Measurements from ENCODE around the gene CYTH1.
A peak's percentile ranks its signal among the peaks of the same experiment; 100 is the strongest.

Gene CYTH1

DNA sequence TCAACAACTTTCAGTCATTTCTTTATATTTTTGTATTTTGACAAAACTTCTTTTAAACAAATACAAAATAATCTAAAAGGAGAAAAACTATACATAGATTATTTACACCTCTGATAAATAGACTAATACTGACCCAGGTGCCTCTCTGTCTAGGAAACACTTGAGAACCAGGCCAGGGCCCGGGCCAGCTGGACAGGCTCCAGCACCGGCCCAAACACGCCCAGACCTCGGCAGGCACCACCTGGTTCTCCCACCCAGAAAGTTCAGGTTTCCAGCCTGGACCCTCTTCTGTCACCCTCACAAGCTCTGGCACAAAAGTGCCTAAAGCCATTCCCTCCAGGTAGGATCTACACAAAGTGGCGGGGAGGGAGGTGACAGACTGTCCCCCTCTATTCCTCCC, 107.9 kb downstream of the CYTH1 start:
- TF ChIP-seq KLF1 (tag by site-specific recombination; IDR thresholded peaks at IDR 0.05) = no peak
- TF ChIP-seq, protein P1, sequence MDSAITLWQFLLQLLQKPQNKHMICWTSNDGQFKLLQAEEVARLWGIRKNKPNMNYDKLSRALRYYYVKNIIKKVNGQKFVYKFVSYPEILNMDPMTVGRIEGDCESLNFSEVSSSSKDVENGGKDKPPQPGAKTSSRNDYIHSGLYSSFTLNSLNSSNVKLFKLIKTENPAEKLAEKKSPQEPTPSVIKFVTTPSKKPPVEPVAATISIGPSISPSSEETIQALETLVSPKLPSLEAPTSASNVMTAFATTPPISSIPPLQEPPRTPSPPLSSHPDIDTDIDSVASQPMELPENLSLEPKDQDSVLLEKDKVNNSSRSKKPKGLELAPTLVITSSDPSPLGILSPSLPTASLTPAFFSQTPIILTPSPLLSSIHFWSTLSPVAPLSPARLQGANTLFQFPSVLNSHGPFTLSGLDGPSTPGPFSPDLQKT (IDR thresholded peaks at IDR 0.05; ENCODE audit: borderline replicate concordance, low read depth, low read length) = no peak
- TF ChIP-seq ZNF654 (tag by site-specific recombination; IDR thresholded peaks at IDR 0.05; ENCODE audit: low read depth) = no peak
- TF ChIP-seq, protein P2, sequence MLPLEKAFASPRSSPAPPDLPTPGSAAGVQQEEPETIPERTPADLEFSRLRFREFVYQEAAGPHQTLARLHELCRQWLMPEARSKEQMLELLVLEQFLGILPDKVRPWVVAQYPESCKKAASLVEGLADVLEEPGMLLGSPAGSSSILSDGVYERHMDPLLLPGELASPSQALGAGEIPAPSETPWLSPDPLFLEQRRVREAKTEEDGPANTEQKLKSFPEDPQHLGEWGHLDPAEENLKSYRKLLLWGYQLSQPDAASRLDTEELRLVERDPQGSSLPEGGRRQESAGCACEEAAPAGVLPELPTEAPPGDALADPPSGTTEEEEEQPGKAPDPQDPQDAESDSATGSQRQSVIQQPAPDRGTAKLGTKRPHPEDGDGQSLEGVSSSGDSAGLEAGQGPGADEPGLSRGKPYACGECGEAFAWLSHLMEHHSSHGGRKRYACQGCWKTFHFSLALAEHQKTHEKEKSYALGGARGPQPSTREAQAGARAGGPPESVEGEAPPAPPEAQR (tag by site-specific recombination; IDR thresholded peaks at IDR 0.05) = no peak
- TF ChIP-seq, protein P3, sequence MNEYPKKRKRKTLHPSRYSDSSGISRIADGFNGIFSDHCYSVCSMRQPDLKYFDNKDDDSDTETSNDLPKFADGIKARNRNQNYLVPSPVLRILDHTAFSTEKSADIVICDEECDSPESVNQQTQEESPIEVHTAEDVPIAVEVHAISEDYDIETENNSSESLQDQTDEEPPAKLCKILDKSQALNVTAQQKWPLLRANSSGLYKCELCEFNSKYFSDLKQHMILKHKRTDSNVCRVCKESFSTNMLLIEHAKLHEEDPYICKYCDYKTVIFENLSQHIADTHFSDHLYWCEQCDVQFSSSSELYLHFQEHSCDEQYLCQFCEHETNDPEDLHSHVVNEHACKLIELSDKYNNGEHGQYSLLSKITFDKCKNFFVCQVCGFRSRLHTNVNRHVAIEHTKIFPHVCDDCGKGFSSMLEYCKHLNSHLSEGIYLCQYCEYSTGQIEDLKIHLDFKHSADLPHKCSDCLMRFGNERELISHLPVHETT (tag by site-specific recombination; IDR thresholded peaks at IDR 0.05) = no peak
- TF ChIP-seq ZSCAN23 (tag by site-specific recombination; IDR thresholded peaks at IDR 0.05) = no peak
- ChIA-PET CTCF (interaction anchor here (0.7 to 1.7 kb wide), 2 partner anchors 8 to 34 kb away, joined by 3 to 7 read pairs; no protein-coding TSS in a partner anchor), POLR2A (no interaction called here)
- Histone ChIP-seq H3K4me3 (ENCODE audit: low read depth, low read length) (no peak overlapping the region), H3K4me1 (ENCODE audit: control insufficient read depth, insufficient read depth, low read length) (no peaks in the 10 kb centered on the region), H3K27ac (ENCODE audit: extremely low read depth, low read depth, low read length) (no peak overlapping the region), H3K36me3 (ENCODE audit: control insufficient read depth in 2 of 2, insufficient read depth in 1 of 2, low read length in 2 of 2) (peaks cover 0 to 57% of the 10 kb centered on the region in 2 experiments; a peak in 1 of 3 replicates), H3K9me3 (ENCODE audit: control insufficient read depth, insufficient read depth, low read depth, low read length) (no peaks in the 10 kb centered on the region)

DNA sequence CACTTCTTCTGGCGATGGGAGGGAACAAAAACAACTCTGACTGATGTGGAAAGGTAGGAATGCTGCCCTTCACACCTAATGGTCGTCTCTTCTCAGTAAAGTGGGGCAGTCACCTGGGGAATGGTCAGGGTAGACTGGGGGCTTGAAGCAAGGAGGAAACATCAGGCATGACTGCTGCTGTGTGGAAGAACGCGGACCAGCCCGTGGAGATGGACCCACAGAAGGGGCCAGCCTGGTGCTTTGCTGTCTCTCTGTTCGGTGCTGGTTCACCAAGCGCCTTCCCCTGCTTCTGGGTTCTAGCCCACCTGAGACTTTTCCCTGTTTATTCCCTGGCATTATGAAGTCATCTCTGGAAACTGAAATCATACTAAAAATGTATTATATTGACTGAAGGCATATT, 108.7 kb downstream of the CYTH1 start:
- ChIA-PET POLR2A (no interaction called here), CTCF (no interaction called here)
- Histone ChIP-seq H3K27ac (ENCODE audit: extremely low read depth, low read depth, low read length) (no peak overlapping the region), H3K36me3 (ENCODE audit: control insufficient read depth in 2 of 2, insufficient read depth in 1 of 2, low read length in 2 of 2) (peaks cover 0 to 50% of the 10 kb centered on the region in 2 experiments; a peak in 1 of 3 replicates), H3K9me3 (ENCODE audit: control insufficient read depth, insufficient read depth, low read depth, low read length) (no peaks in the 10 kb centered on the region), H3K4me1 (ENCODE audit: control insufficient read depth, insufficient read depth, low read length) (no peaks in the 10 kb centered on the region), H3K4me3 (ENCODE audit: low read depth, low read length) (no peak overlapping the region)
- no peak for TF ChIP-seq ZNF354C (tag by site-specific recombination; IDR thresholded peaks at IDR 0.05; ENCODE audit: borderline replicate concordance, low read depth)
- TF ChIP-seq, protein P4, sequence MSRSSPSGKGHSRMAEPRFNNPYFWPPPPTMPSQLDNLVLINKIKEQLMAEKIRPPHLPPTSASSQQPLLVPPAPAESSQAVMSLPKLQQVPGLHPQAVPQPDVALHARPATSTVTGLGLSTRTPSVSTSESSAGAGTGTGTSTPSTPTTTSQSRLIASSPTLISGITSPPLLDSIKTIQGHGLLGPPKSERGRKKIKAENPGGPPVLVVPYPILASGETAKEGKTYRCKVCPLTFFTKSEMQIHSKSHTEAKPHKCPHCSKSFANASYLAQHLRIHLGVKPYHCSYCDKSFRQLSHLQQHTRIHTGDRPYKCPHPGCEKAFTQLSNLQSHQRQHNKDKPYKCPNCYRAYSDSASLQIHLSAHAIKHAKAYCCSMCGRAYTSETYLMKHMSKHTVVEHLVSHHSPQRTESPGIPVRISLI (tag by site-specific recombination; IDR thresholded peaks at IDR 0.05) = no peak
- TF ChIP-seq MZF1 (tag by site-specific recombination; IDR thresholded peaks at IDR 0.05; ENCODE audit: borderline replicate concordance) = no peak
- TF ChIP-seq ZNF366 (tag by site-specific recombination; conservative IDR thresholded peaks at IDR 0.05) = 0 out of 2 replicates have a peak, but pooled peaks have one; percentile 6

DNA sequence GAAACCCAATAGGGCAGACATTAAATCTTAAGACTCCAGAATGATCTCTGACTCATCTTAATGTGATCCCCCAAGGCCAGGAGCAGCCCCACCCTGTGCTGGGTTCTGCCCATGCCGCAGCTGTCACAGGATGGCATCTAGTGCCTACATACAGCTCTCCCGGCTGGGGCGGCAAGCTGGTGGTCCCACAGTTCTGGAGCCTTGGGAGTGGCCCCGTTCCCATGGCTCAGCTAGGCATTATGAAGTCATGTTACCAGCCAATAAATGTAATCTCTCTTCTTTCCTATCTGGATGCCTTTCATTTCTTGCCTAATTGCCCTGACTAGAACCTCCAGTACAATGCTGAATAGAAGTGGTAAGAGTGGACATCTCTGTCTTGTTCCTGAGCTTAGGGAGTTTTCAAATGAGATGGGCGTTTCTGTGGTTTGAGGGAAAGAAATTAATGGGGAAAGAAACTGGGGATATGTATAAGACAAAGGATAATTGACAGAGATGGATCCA, 109.2 kb downstream of the CYTH1 start:
- Histone ChIP-seq H3K4me1 (ENCODE audit: control insufficient read depth, insufficient read depth, low read length) (no peaks in the 10 kb centered on the region), H3K4me3 (ENCODE audit: low read depth, low read length) (no peak overlapping the region), H3K36me3 (ENCODE audit: control insufficient read depth in 2 of 2, insufficient read depth in 1 of 2, low read length in 2 of 2) (peaks cover 0 to 46% of the 10 kb centered on the region in 2 experiments; a peak in 1 of 3 replicates), H3K27ac (ENCODE audit: extremely low read depth, low read depth, low read length) (no peak overlapping the region), H3K9me3 (ENCODE audit: control insufficient read depth, insufficient read depth, low read depth, low read length) (no peaks in the 10 kb centered on the region)
- ChIA-PET POLR2A (no interaction called here), CTCF (interaction anchor here (0.7 kb wide), 1 partner anchor 218 kb away, joined by 3 read pairs; no protein-coding TSS in a partner anchor)
- TF ChIP-seq, protein P5, sequence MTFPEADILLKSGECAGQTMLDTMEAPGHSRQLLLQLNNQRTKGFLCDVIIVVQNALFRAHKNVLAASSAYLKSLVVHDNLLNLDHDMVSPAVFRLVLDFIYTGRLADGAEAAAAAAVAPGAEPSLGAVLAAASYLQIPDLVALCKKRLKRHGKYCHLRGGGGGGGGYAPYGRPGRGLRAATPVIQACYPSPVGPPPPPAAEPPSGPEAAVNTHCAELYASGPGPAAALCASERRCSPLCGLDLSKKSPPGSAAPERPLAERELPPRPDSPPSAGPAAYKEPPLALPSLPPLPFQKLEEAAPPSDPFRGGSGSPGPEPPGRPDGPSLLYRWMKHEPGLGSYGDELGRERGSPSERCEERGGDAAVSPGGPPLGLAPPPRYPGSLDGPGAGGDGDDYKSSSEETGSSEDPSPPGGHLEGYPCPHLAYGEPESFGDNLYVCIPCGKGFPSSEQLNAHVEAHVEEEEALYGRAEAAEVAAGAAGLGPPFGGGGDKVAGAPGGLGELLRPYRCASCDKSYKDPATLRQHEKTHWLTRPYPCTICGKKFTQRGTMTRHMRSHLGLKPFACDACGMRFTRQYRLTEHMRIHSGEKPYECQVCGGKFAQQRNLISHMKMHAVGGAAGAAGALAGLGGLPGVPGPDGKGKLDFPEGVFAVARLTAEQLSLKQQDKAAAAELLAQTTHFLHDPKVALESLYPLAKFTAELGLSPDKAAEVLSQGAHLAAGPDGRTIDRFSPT (tag by site-specific recombination; IDR thresholded peaks at IDR 0.05) = peak; percentile 72
- TF ChIP-seq ZNF366 (tag by site-specific recombination; conservative IDR thresholded peaks at IDR 0.05) (0 out of 2 replicates have a peak, but pooled peaks have one; percentile 6), ZNF544 (tag by site-specific recombination; IDR thresholded peaks at IDR 0.05) (no peak), GLIS1 (tag by site-specific recombination; IDR thresholded peaks at IDR 0.05) (peak; percentile 27; the same call in 1 of the 2 replicates)

All from HEK293 (cell line).